ENCODE data around the gene LDLR. TPM values are rescaled to one million over a fixed set of nuclear protein-coding genes. Genes with fewer than 3 reads are reported as not detected.

The LDLR gene
- total and polyA plus RNA-seq, 2 donors (not counting 3 experiments of a cell fraction or from before 2014, with no cell fraction given), result 142 to 174 TPM

DNA sequence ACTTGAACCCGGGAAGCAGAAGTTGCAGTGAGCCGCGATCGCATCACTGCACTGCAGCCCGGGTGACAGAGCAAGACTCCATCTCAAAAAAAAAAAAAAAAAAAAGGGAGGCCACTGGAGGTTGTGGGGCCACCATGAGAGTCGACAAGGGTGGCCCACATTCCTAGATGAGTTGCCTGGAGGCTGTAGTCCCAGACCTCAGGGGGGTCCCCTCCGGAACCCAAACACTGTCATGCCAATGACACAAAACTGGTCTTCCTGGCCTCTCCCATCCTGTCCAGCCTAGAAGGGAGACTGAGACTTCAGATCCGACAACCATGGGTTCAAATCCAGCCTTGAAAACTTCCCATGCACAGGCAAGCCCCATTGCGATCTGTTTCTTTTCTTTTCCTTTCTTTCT is 51.6 kb downstream of the LDLR start:
- FAIRE-seq (no peak), DNase-seq (ENCODE audit: low read depth, low spot score) (no peak)
- Histone ChIP-seq H3K27me3 (ENCODE audit: control insufficient read depth in 2 of 2, insufficient read depth in 2 of 2, low read length in 2 of 2) (no peaks in the 10 kb centered on the region), H3K9me1 (replicated peaks; ENCODE audit: control insufficient read depth, extremely low read depth, insufficient read depth, low read length) (no peaks in the 10 kb centered on the region), H2AFZ (ENCODE audit: low read depth, low read length) (no peak overlapping the region), H3K79me2 (ENCODE audit: control insufficient read depth, insufficient read depth, low read length) (no peaks in the 10 kb centered on the region), H3K4me2 (ENCODE audit: insufficient read depth, low read length) (no peak overlapping the region), H3K9ac (replicated peaks; ENCODE audit: extremely low read depth, insufficient read depth, low read length) (no peak overlapping the region), H3K4me3 (replicated peaks in 1 of 3; ENCODE audit: insufficient read depth in 1 of 3, low read depth in 1 of 3, low read length in 3 of 3) (no peak overlapping the region), H4K20me1 (replicated peaks; ENCODE audit: control insufficient read depth, extremely low read depth, insufficient read depth, low read length) (no peaks in the 10 kb centered on the region), H3K9me3 (replicated peaks; ENCODE audit: control insufficient read depth, insufficient read depth, low read length) (no peaks in the 10 kb centered on the region), H3K36me3 (ENCODE audit: control insufficient read depth in 2 of 2, extremely low read depth in 1 of 2, insufficient read depth in 2 of 2, low read length in 2 of 2) (no peaks in the 10 kb centered on the region), H3K4me1 (ENCODE audit: control insufficient read depth, extremely low read depth, insufficient read depth, low read length) (peaks cover 47% of the 10 kb centered on the region), H3K27ac (ENCODE audit: insufficient read depth, low read depth, low read length) (no peak overlapping the region)
- BruUV-seq (replicated peaks), result no TSS peak
- POLR2A ChIA-PET, result no interaction called here
- intact Hi-C loops (cut with micrococcal nuclease), result no loop called here
- dilution Hi-C loops (cut with MboI; ENCODE audit: extremely low pct_ligation_motif_present, low sequenced_read_pairs), result no loop called here
- CTCF ChIA-PET, result no interaction called here
- TF ChIP-seq GATA2 (IDR thresholded peaks at IDR 0.05; ENCODE audit: insufficient read depth, insufficient read length, low read depth, low read length) (no peak), POLR2AphosphoS5 (IDR thresholded peaks at IDR 0.05; ENCODE audit: insufficient read depth, low read depth, low read length) (no peak), MYC (IDR thresholded peaks at IDR 0.05; ENCODE audit: low read depth, low read length) (no peak), POLR2A (IDR thresholded peaks at IDR 0.05; ENCODE audit: low read depth, low read length) (no peak), FOS (IDR thresholded peaks at IDR 0.05; ENCODE audit: borderline replicate concordance, insufficient read depth, low read length) (no peak), JUN (IDR thresholded peaks at IDR 0.05; ENCODE audit: borderline replicate concordance, insufficient read depth, insufficient read length, low read depth) (no peak), EZH2 (IDR thresholded peaks at IDR 0.05; ENCODE audit: borderline replicate concordance, low read depth, low read length, severe bottlenecking) (no peak)
- TF ChIP-seq, protein P1, sequence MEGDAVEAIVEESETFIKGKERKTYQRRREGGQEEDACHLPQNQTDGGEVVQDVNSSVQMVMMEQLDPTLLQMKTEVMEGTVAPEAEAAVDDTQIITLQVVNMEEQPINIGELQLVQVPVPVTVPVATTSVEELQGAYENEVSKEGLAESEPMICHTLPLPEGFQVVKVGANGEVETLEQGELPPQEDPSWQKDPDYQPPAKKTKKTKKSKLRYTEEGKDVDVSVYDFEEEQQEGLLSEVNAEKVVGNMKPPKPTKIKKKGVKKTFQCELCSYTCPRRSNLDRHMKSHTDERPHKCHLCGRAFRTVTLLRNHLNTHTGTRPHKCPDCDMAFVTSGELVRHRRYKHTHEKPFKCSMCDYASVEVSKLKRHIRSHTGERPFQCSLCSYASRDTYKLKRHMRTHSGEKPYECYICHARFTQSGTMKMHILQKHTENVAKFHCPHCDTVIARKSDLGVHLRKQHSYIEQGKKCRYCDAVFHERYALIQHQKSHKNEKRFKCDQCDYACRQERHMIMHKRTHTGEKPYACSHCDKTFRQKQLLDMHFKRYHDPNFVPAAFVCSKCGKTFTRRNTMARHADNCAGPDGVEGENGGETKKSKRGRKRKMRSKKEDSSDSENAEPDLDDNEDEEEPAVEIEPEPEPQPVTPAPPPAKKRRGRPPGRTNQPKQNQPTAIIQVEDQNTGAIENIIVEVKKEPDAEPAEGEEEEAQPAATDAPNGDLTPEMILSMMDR (IDR thresholded peaks at IDR 0.05; ENCODE audit: extremely low read depth in 1 of 2, insufficient read depth in 1 of 2, low read depth in 1 of 2, low read length in 2 of 2), result no peak
- TF ChIP-seq, protein P2, sequence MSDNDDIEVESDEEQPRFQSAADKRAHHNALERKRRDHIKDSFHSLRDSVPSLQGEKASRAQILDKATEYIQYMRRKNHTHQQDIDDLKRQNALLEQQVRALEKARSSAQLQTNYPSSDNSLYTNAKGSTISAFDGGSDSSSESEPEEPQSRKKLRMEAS (IDR thresholded peaks at IDR 0.05; ENCODE audit: insufficient read depth, insufficient read length), result no peak

Data from endothelial cell of umbilical vein (primary cell).